Measurements from ENCODE around the gene UGDH.

The UGDH gene

GRCh38 chr4:39527296-39528060 is at the start of gene UGDH:
UGDH (minus strand) TSS chr4:39527439; CDS start chr4:39521512, 5,927 bp downstream.
- Histone ChIP-seq H3K9me3 (ENCODE audit: low read length) (peaks cover 8% of the 10 kb centered on the region), H3K36me3 (ENCODE audit: insufficient read depth, low read length) (peaks cover 7% of the 10 kb centered on the region), H2AFZ (ENCODE audit: low read depth, low read length) (peak within 1 kb of the TSS; percentile 94), H3K27me3 (ENCODE audit: insufficient read depth, low read length) (no peaks in the 10 kb centered on the region), H3K4me1 (ENCODE audit: insufficient read depth, low read length) (peaks cover 9% of the 10 kb centered on the region), H3K4me3 (ENCODE audit: low read length) (peak within 1 kb of the TSS; percentile 73)

GRCh38 chr4:39574946-39575345 is 47.7 kb upstream of the UGDH start:
- no peaks in the 10 kb centered on the region for H3K9me3 ChIP-seq (ENCODE audit: low read length)
- H2AFZ ChIP-seq (ENCODE audit: low read depth, low read length): no peak overlapping the region
- peaks cover 3% of the 10 kb centered on the region for H3K36me3 ChIP-seq (ENCODE audit: insufficient read depth, low read length)
- H3K4me1 ChIP-seq (ENCODE audit: insufficient read depth, low read length): no peaks in the 10 kb centered on the region
- no peaks in the 10 kb centered on the region for H3K27me3 ChIP-seq (ENCODE audit: insufficient read depth, low read length)
- H3K4me3 ChIP-seq (ENCODE audit: low read length): no peak overlapping the region

- no peaks in the 10 kb centered on the region for H3K27me3 ChIP-seq (ENCODE audit: insufficient read depth, low read length)
- no peaks in the 10 kb centered on the region for H3K9me3 ChIP-seq (ENCODE audit: low read length)
- H3K4me3 ChIP-seq (ENCODE audit: low read length): no peak overlapping the region
- no peak overlapping the region for H2AFZ ChIP-seq (ENCODE audit: low read depth, low read length)
- H3K4me1 ChIP-seq (ENCODE audit: insufficient read depth, low read length): no peaks in the 10 kb centered on the region
- H3K36me3 ChIP-seq (ENCODE audit: insufficient read depth, low read length): peaks cover 5% of the 10 kb centered on the region
Measured at GRCh38 chr4:39571504-39571903, 44.3 kb upstream of the UGDH start.

GRCh38 chr4:39571054-39571453 is 43.8 kb upstream of the UGDH start:
- Histone ChIP-seq H3K4me1 (ENCODE audit: insufficient read depth, low read length) (no peaks in the 10 kb centered on the region), H3K27me3 (ENCODE audit: insufficient read depth, low read length) (no peaks in the 10 kb centered on the region)

GRCh38 chr4:39569209-39569608 is 42.0 kb upstream of the UGDH start:
- peaks cover 9% of the 10 kb centered on the region for H3K36me3 ChIP-seq (ENCODE audit: insufficient read depth, low read length)
- no peaks in the 10 kb centered on the region for H3K4me1 ChIP-seq (ENCODE audit: insufficient read depth, low read length)
- no peaks in the 10 kb centered on the region for H3K27me3 ChIP-seq (ENCODE audit: insufficient read depth, low read length)
- no peak overlapping the region for H2AFZ ChIP-seq (ENCODE audit: low read depth, low read length)
- H3K9me3 ChIP-seq (ENCODE audit: low read length): peaks cover 8% of the 10 kb centered on the region
- H3K4me3 ChIP-seq (ENCODE audit: low read length): no peak overlapping the region

More at GRCh38 chr4:39571054-39571453, 43.8 kb upstream of the UGDH start:
- Histone ChIP-seq H3K4me3 (ENCODE audit: low read length) (no peak overlapping the region), H3K9me3 (ENCODE audit: low read length) (peaks cover 2% of the 10 kb centered on the region), H3K36me3 (ENCODE audit: insufficient read depth, low read length) (peaks cover 5% of the 10 kb centered on the region), H2AFZ (ENCODE audit: low read depth, low read length) (no peak overlapping the region)

GRCh38 chr4:39568805-39569204 is 41.6 kb upstream of the UGDH start:
- no peaks in the 10 kb centered on the region for H3K27me3 ChIP-seq (ENCODE audit: insufficient read depth, low read length)
- H3K4me1 ChIP-seq (ENCODE audit: insufficient read depth, low read length): no peaks in the 10 kb centered on the region
- H3K9me3 ChIP-seq (ENCODE audit: low read length): peaks cover 8% of the 10 kb centered on the region
- no peak overlapping the region for H3K4me3 ChIP-seq (ENCODE audit: low read length)
- H2AFZ ChIP-seq (ENCODE audit: low read depth, low read length): no peak overlapping the region
- H3K36me3 ChIP-seq (ENCODE audit: insufficient read depth, low read length): peaks cover 9% of the 10 kb centered on the region

GRCh38 chr4:39565878-39566600 is 38.8 kb upstream of the UGDH start:
- Histone ChIP-seq H3K9me3 (ENCODE audit: low read length) (peaks cover 8% of the 10 kb centered on the region), H3K27me3 (ENCODE audit: insufficient read depth, low read length) (no peaks in the 10 kb centered on the region), H2AFZ (ENCODE audit: low read depth, low read length) (no peak overlapping the region), H3K4me1 (ENCODE audit: insufficient read depth, low read length) (no peaks in the 10 kb centered on the region), H3K36me3 (ENCODE audit: insufficient read depth, low read length) (peaks cover 8% of the 10 kb centered on the region), H3K4me3 (ENCODE audit: low read length) (no peak overlapping the region)

GRCh38 chr4:39563346-39563847 is 36.2 kb upstream of the UGDH start:
- no peak overlapping the region for H2AFZ ChIP-seq (ENCODE audit: low read depth, low read length)
- H3K4me1 ChIP-seq (ENCODE audit: insufficient read depth, low read length): peaks cover 5% of the 10 kb centered on the region
- H3K9me3 ChIP-seq (ENCODE audit: low read length): peaks cover 8% of the 10 kb centered on the region
- peaks cover 5% of the 10 kb centered on the region for H3K36me3 ChIP-seq (ENCODE audit: insufficient read depth, low read length)
- no peak overlapping the region for H3K4me3 ChIP-seq (ENCODE audit: low read length)
- no peaks in the 10 kb centered on the region for H3K27me3 ChIP-seq (ENCODE audit: insufficient read depth, low read length)

GRCh38 chr4:39562792-39563191 is 35.6 kb upstream of the UGDH start:
- H3K27me3 ChIP-seq (ENCODE audit: insufficient read depth, low read length): no peaks in the 10 kb centered on the region
- H3K4me3 ChIP-seq (ENCODE audit: low read length): no peak overlapping the region
- H3K36me3 ChIP-seq (ENCODE audit: insufficient read depth, low read length): peaks cover 5% of the 10 kb centered on the region
- H2AFZ ChIP-seq (ENCODE audit: low read depth, low read length): no peak overlapping the region
- H3K9me3 ChIP-seq (ENCODE audit: low read length): peaks cover 8% of the 10 kb centered on the region
- peaks cover 7% of the 10 kb centered on the region for H3K4me1 ChIP-seq (ENCODE audit: insufficient read depth, low read length)

GRCh38 chr4:39559626-39560025 is 32.4 kb upstream of the UGDH start:
- Histone ChIP-seq H2AFZ (ENCODE audit: low read depth, low read length) (no peak overlapping the region), H3K4me3 (ENCODE audit: low read length) (no peak overlapping the region), H3K27me3 (ENCODE audit: insufficient read depth, low read length) (no peaks in the 10 kb centered on the region), H3K36me3 (ENCODE audit: insufficient read depth, low read length) (peaks cover 3% of the 10 kb centered on the region), H3K4me1 (ENCODE audit: insufficient read depth, low read length) (peaks cover 7% of the 10 kb centered on the region), H3K9me3 (ENCODE audit: low read length) (peaks cover 2% of the 10 kb centered on the region)

- Histone ChIP-seq H3K36me3 (ENCODE audit: insufficient read depth, low read length) (peaks cover 3% of the 10 kb centered on the region), H3K9me3 (ENCODE audit: low read length) (no peaks in the 10 kb centered on the region), H3K27me3 (ENCODE audit: insufficient read depth, low read length) (no peaks in the 10 kb centered on the region), H3K4me3 (ENCODE audit: low read length) (no peak overlapping the region), H3K4me1 (ENCODE audit: insufficient read depth, low read length) (peaks cover 5% of the 10 kb centered on the region), H2AFZ (ENCODE audit: low read depth, low read length) (no peak overlapping the region)
Measured at GRCh38 chr4:39555472-39555871, 28.2 kb upstream of the UGDH start.

- Histone ChIP-seq H3K27me3 (ENCODE audit: insufficient read depth, low read length) (no peaks in the 10 kb centered on the region), H3K4me3 (ENCODE audit: low read length) (no peak overlapping the region), H2AFZ (ENCODE audit: low read depth, low read length) (no peak overlapping the region), H3K36me3 (ENCODE audit: insufficient read depth, low read length) (no peaks in the 10 kb centered on the region), H3K9me3 (ENCODE audit: low read length) (no peaks in the 10 kb centered on the region), H3K4me1 (ENCODE audit: insufficient read depth, low read length) (no peaks in the 10 kb centered on the region)
Measured at GRCh38 chr4:39548425-39549067, 21.3 kb upstream of the UGDH start.
